Measurements from ENCODE around the gene KLK12. TPM values are rescaled to one million over a fixed set of nuclear protein-coding genes. Genes with fewer than 3 reads are reported as not detected.

Gene KLK12
- total RNA-seq, 1 donor from 2014 or later: not detected

- no peak for TF ChIP-seq CTCF (IDR thresholded peaks at IDR 0.05)
- Mint-ChIP-seq H3K4me3 (ENCODE audit: unreplicated experiment) (no peak overlapping the region), H3K9me3 (ENCODE audit: unreplicated experiment) (no peaks in the 10 kb centered on the region), H3K36me3 (ENCODE audit: unreplicated experiment) (no peaks in the 10 kb centered on the region), H3K4me1 (ENCODE audit: unreplicated experiment) (no peaks in the 10 kb centered on the region), H3K27me3 (ENCODE audit: unreplicated experiment) (no peaks in the 10 kb centered on the region), H3K27ac (ENCODE audit: unreplicated experiment) (no peak overlapping the region)
- DNase-seq (ENCODE audit: extremely low spot score, unreplicated experiment): no peak
Measured at GRCh38 chr19:51005248-51005647, 29.6 kb downstream of the KLK12 start.

- H3K9me3 Mint-ChIP-seq (ENCODE audit: unreplicated experiment): peaks cover 2% of the 10 kb centered on the region
- no peak overlapping the region for H3K27ac Mint-ChIP-seq (ENCODE audit: unreplicated experiment)
- DNase-seq (ENCODE audit: extremely low spot score, unreplicated experiment): no peak
- TF ChIP-seq CTCF (IDR thresholded peaks at IDR 0.05): no peak
- H3K4me3 Mint-ChIP-seq (ENCODE audit: unreplicated experiment): no peak overlapping the region
- no peaks in the 10 kb centered on the region for H3K27me3 Mint-ChIP-seq (ENCODE audit: unreplicated experiment)
- no peaks in the 10 kb centered on the region for H3K36me3 Mint-ChIP-seq (ENCODE audit: unreplicated experiment)
- no peaks in the 10 kb centered on the region for H3K4me1 Mint-ChIP-seq (ENCODE audit: unreplicated experiment)
Measured at GRCh38 chr19:51003316-51003715, 31.5 kb downstream of the KLK12 start.

GRCh38 chr19:51002542-51003311 is 32.1 kb downstream of the KLK12 start:
- H3K27me3 Mint-ChIP-seq (ENCODE audit: unreplicated experiment): no peaks in the 10 kb centered on the region
- no peak overlapping the region for H3K27ac Mint-ChIP-seq (ENCODE audit: unreplicated experiment)
- H3K9me3 Mint-ChIP-seq (ENCODE audit: unreplicated experiment): peaks cover 5% of the 10 kb centered on the region
- no peak for DNase-seq (ENCODE audit: extremely low spot score, unreplicated experiment)
- no peaks in the 10 kb centered on the region for H3K36me3 Mint-ChIP-seq (ENCODE audit: unreplicated experiment)
- no peak for TF ChIP-seq CTCF (IDR thresholded peaks at IDR 0.05)
- H3K4me1 Mint-ChIP-seq (ENCODE audit: unreplicated experiment): no peaks in the 10 kb centered on the region
- no peak overlapping the region for H3K4me3 Mint-ChIP-seq (ENCODE audit: unreplicated experiment)

GRCh38 chr19:51002089-51002532 is 32.7 kb downstream of the KLK12 start:
- H3K9me3 Mint-ChIP-seq (ENCODE audit: unreplicated experiment): peaks cover 5% of the 10 kb centered on the region
- no peak overlapping the region for H3K27ac Mint-ChIP-seq (ENCODE audit: unreplicated experiment)
- no peaks in the 10 kb centered on the region for H3K36me3 Mint-ChIP-seq (ENCODE audit: unreplicated experiment)
- no peak for DNase-seq (ENCODE audit: extremely low spot score, unreplicated experiment)
- TF ChIP-seq CTCF (IDR thresholded peaks at IDR 0.05): no peak
- no peak overlapping the region for H3K4me3 Mint-ChIP-seq (ENCODE audit: unreplicated experiment)
- H3K4me1 Mint-ChIP-seq (ENCODE audit: unreplicated experiment): no peaks in the 10 kb centered on the region
- no peaks in the 10 kb centered on the region for H3K27me3 Mint-ChIP-seq (ENCODE audit: unreplicated experiment)

- TF ChIP-seq CTCF (IDR thresholded peaks at IDR 0.05): no peak
- peaks cover 5% of the 10 kb centered on the region for H3K9me3 Mint-ChIP-seq (ENCODE audit: unreplicated experiment)
- H3K4me3 Mint-ChIP-seq (ENCODE audit: unreplicated experiment): no peak within 1 kb of the TSS
- no peak for DNase-seq (ENCODE audit: extremely low spot score, unreplicated experiment)
- H3K36me3 Mint-ChIP-seq (ENCODE audit: unreplicated experiment): no peaks in the 10 kb centered on the region
- no peaks in the 10 kb centered on the region for H3K4me1 Mint-ChIP-seq (ENCODE audit: unreplicated experiment)
- no peaks in the 10 kb centered on the region for H3K27me3 Mint-ChIP-seq (ENCODE audit: unreplicated experiment)
- H3K27ac Mint-ChIP-seq (ENCODE audit: unreplicated experiment): no peak within 1 kb of the TSS
Measured at GRCh38 chr19:51001515-51001914, 33.3 kb downstream of the KLK12 start, which contains the start of gene KLK8. Gene KLK8 (minus strand): TSS chr19:51001604. CDS start chr19:51001167, 437 bp downstream.
